IMR-90 (cell line): ENCODE data around the gene FAM227B. TPM values are rescaled to one million over a fixed set of nuclear protein-coding genes. Genes with fewer than 3 reads are reported as not detected.

Experiments
- ATAC-seq: fragments of 200-7000 bp; cut with Tn5 transposase; 2 replicates; pipeline ENCODE4 v1.9.1; 2020; ENCODE audit warnings: low read depth, mild to moderate bottlenecking, moderate library complexity
- BruUV-seq: library from RNA; stranded (reverse); fragments of 400-500 nt; replicated peaks from 2 replicates; lab custom pipeline; 2021; lab: Mats Ljungman, UMichigan
- CTCF ChIA-PET: fragments of 300-600 bp; formaldehyde crosslinking; extraction: SDS; loops from one replicate; lab custom pipeline; 2021; ENCODE audit warnings: antibody characterized with exemption; lab: Yijun Ruan, JAX
- POLR2A ChIA-PET: fragments of 300-600 bp; sonication (Branson Sonifier 250); formaldehyde crosslinking; loops from one replicate; lab custom pipeline; 2022; ENCODE audit warnings: antibody characterized with exemption; ENCODE audit not compliant: unreplicated experiment; lab: Charles Lee
- DNase-seq: peaks from one replicate; pipeline ENCODE4 v3.0.0; 2013
- H2AFZ ChIP-seq: replicated peaks from 2 replicates; pipeline ENCODE3; 2013; ENCODE audit warnings: low read length, mild to moderate bottlenecking; ENCODE audit not compliant: poor library complexity
- H2AK5ac ChIP-seq: 2 replicates; pipeline ENCODE4 v1.6.1; 2013; ENCODE audit warnings: low read depth, low read length, inconsistent platforms
- H2AK9ac ChIP-seq: replicated peaks from 2 replicates; pipeline ENCODE3; 2013; ENCODE audit warnings: mild to moderate bottlenecking, low read depth, low read length, moderate library complexity; ENCODE audit not compliant: poor library complexity
- H2BK120ac ChIP-seq: 2 replicates; pipeline ENCODE4 v1.6.1; 2013; ENCODE audit warnings: low read depth, low read length, inconsistent platforms
- H2BK15ac ChIP-seq: 3 replicates; pipeline ENCODE4 v1.6.1; 2013; ENCODE audit warnings: low read depth, low read length, inconsistent platforms
- H2BK20ac ChIP-seq: 2 replicates; pipeline ENCODE4 v1.6.1; 2013; ENCODE audit warnings: low read depth, mild to moderate bottlenecking, inconsistent platforms, low read length, moderate library complexity
- H2BK5ac ChIP-seq: 2 replicates; pipeline ENCODE4 v1.6.1; 2013; ENCODE audit warnings: mild to moderate bottlenecking, low read depth, low read length, inconsistent platforms; ENCODE audit not compliant: poor library complexity, severe bottlenecking
- H3K14ac ChIP-seq: replicated peaks from 2 replicates; pipeline ENCODE4 v1.6.1; 2013; ENCODE audit warnings: low read depth, low read length, inconsistent platforms
- H3K18ac ChIP-seq: 2 replicates; pipeline ENCODE4 v1.6.1; 2013; ENCODE audit warnings: low read depth, low read length, control low read depth
- H3K23ac ChIP-seq: 2 replicates; pipeline ENCODE4 v1.6.1; 2013; ENCODE audit warnings: low read depth, low read length, inconsistent platforms
- H3K27ac ChIP-seq: 2 replicates; pipeline ENCODE4 v1.5.1; 2013; ENCODE audit warnings: mild to moderate bottlenecking, control low read depth, low read length; ENCODE audit not compliant: insufficient read depth
- H3K27me3 ChIP-seq: 2 replicates; pipeline ENCODE4 v1.6.1; 2013; ENCODE audit warnings: low read length; ENCODE audit not compliant: control insufficient read depth, insufficient read depth
- H3K36me3 ChIP-seq: 2 replicates; pipeline ENCODE4 v1.6.1; 2013; ENCODE audit warnings: low read length, mixed read lengths; ENCODE audit not compliant: control insufficient read depth, insufficient read depth
- H3K4ac ChIP-seq: 2 replicates; pipeline ENCODE4 v1.6.1; 2013; ENCODE audit warnings: low read depth, low read length, inconsistent platforms
- H3K4me1 ChIP-seq: 2 replicates; pipeline ENCODE4 v1.6.1; 2013; ENCODE audit warnings: low read length, mixed read lengths; ENCODE audit not compliant: control insufficient read depth, insufficient read depth
- H3K4me2 ChIP-seq: 2 replicates; pipeline ENCODE4 v1.6.1; 2013; ENCODE audit warnings: low read depth, mild to moderate bottlenecking, control low read depth, low read length, moderate library complexity
- H3K4me3 ChIP-seq: 2 replicates; pipeline ENCODE4 v1.5.1; 2013; ENCODE audit warnings: low read depth, mild to moderate bottlenecking, control low read depth, low read length, moderate library complexity; ENCODE audit not compliant: insufficient read depth
- H3K56ac ChIP-seq: 2 replicates; pipeline ENCODE4 v1.6.1; 2013; ENCODE audit warnings: low read length, inconsistent platforms; ENCODE audit not compliant: insufficient read depth; ENCODE audit errors: extremely low read depth
- H3K79me1 ChIP-seq, 2 experiments: 2 replicates each; pipeline ENCODE4 v1.6.1; 2013; ENCODE audit warnings: low read length in 2 of 2, inconsistent platforms in 1 of 2, low read depth in 1 of 2
- H3K9ac ChIP-seq: 2 replicates; pipeline ENCODE4 v1.6.1; 2013; ENCODE audit warnings: low read depth, low read length, control low read depth
- H3K9me1 ChIP-seq: 2 replicates; pipeline ENCODE4 v1.6.1; 2013; ENCODE audit warnings: low read length, inconsistent platforms; ENCODE audit not compliant: insufficient read depth
- H3K9me3 ChIP-seq: 2 replicates; pipeline ENCODE4 v1.6.1; 2013; ENCODE audit warnings: low read length; ENCODE audit not compliant: control insufficient read depth, insufficient read depth
- H4K20me1 ChIP-seq: 2 replicates; pipeline ENCODE4 v1.6.1; 2013; ENCODE audit warnings: low read length, inconsistent platforms; ENCODE audit not compliant: insufficient read depth
- H4K5ac ChIP-seq: 2 replicates; pipeline ENCODE4 v1.6.1; 2013; ENCODE audit warnings: mild to moderate bottlenecking, low read depth, low read length, control low read depth
- H4K8ac ChIP-seq, 2 experiments: 2 replicates each; pipeline ENCODE4 v1.6.1; 2013; ENCODE audit warnings: low read depth in 2 of 2, low read length in 2 of 2, control low read depth in 1 of 2, inconsistent platforms in 1 of 2
- H4K91ac ChIP-seq: 2 replicates; pipeline ENCODE4 v1.6.1; 2013; ENCODE audit warnings: low read depth, low read length, inconsistent platforms; ENCODE audit not compliant: insufficient read depth
- CHD1 ChIP-seq: IDR thresholded peaks from 2 replicates; pipeline ENCODE4 v1.6.1; 2012; ENCODE audit warnings: low read depth, low read length, improper control_type of control experiment
- MXI1 ChIP-seq: IDR thresholded peaks from 2 replicates; pipeline ENCODE4 v1.6.1; 2012; ENCODE audit warnings: low read depth, mild to moderate bottlenecking, low read length, moderate library complexity, borderline replicate concordance
- NFE2L2 ChIP-seq: fragments of 150-350 bp; IDR thresholded peaks from 2 replicates; pipeline ENCODE4 v1.6.1; 2016; ENCODE audit warnings: low read depth, mild to moderate bottlenecking, low read length
- RAD21 ChIP-seq: IDR thresholded peaks from 2 replicates; pipeline ENCODE4 v1.6.1; 2012; ENCODE audit warnings: low read length, improper control_type of control experiment
- WGBS, 2 experiments: methylation state at CpG; one replicate each; pipeline versions ENCODE4 v1.1.5 to v1.1.7; 2013; ENCODE audit warnings: missing lambda C conversion rate in 2 of 2; ENCODE audit not compliant: insufficient read length in 1 of 2; ENCODE audit errors: extremely low coverage in 2 of 2; 5-methylcytosine and 5-hydroxymethylcytosine counted together
- dilution Hi-C: fragments of 300-500 bp; cut with HindIII; formaldehyde crosslinking; loops from one replicate; pipeline ENCODE4 v1.14.3; 2018; ENCODE audit warnings: low sequenced_read_pairs; ENCODE audit not compliant: unreplicated experiment
- in situ Hi-C: fragments of 300-500 bp; cut with MboI; formaldehyde crosslinking; loops from 3 replicates; pipeline ENCODE4 v1.14.3; 2019; ENCODE audit warnings: low sequenced_read_pairs, inconsistent platforms, mixed read lengths
- intact Hi-C: fragments of 100-400 bp; cut with micrococcal nuclease; formaldehyde crosslinking; loops from 2 replicates; pipeline ENCODE4 v1.10.0; 2022
- polyA plus RNA-seq, 3 experiments: library from polyadenylated mRNA; depleted of rRNA; stranded (reverse); fragments of >200 nt; gene quantifications; 2 replicates each; pipeline ENCODE4 v1.2.3, GENCODE V29; 2012; ENCODE audit warnings: low replicate concordance in 1 of 3
- total RNA-seq: library from RNA; depleted of rRNA; stranded (reverse); fragments of >200 nt; gene quantifications from 2 replicates; pipeline ENCODE4 v1.2.3, GENCODE V29; 2012
- TF ChIP-seq, protein P1 (sequence below): fragments of 150-350 bp; IDR thresholded peaks from 2 replicates; pipeline ENCODE4 v1.6.1; 2016; ENCODE audit warnings: low read depth, mild to moderate bottlenecking, low read length, moderate library complexity, borderline replicate concordance

Gene FAM227B
- total and polyA plus RNA-seq, 2 of the 4 experiments (the other 2 are of a cell fraction) = 1.8 to 3.0 TPM

DNA sequence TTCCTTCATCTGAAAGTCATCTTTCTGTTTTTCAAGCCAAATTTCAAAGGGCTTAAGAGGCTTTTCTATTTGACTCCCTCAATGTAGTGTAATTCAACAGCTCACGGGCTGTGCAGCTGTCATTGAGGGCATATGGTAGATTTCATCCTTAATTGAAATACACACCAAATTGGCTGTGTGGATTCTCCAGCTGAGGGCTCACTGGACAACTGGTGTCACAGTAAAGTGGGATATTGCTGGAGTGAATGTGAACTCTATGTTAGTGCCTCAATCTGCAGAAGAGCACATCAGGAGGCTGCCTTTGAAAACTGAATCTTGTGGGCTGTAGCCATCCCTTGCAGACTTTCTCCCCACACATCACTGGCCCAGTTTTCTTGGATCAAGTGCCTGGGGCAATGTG, 330.4 kb downstream of the FAM227B start:
- whole genome bisulfite sequencing, 2 experiments = no CpG with 5 or more reads among the region's 1 CpG
- Histone ChIP-seq H3K4me1 (no peaks in the 10 kb centered on the region), H4K91ac (no peak overlapping the region), H3K27me3 (no peaks in the 10 kb centered on the region), H3K9ac (no peak overlapping the region), H2AK5ac (no peak overlapping the region), H4K20me1 (no peaks in the 10 kb centered on the region), H3K4me2 (no peak overlapping the region), H3K18ac (peak overlapping the region; percentile 47; the same call in 1 of the 2 replicates), H4K5ac (peak overlapping the region; percentile 57; the same call in 1 of the 2 replicates), H2AK9ac (no peak overlapping the region), H2BK120ac (no peak overlapping the region), H2BK5ac (no peak overlapping the region), H2BK15ac (no peak overlapping the region; the same call in 2 of the 3 replicates), H3K23ac (no peak overlapping the region), H3K56ac (no peak overlapping the region), H3K27ac (no peak overlapping the region), H3K4ac (no peak overlapping the region), H2BK20ac (peak overlapping the region; percentile 12; the same call in 1 of the 2 replicates), H3K79me1 (peaks cover 0 to 7% of the 10 kb centered on the region in 2 experiments; a peak in 2 of 4 replicates), H2AFZ (no peak overlapping the region), H3K9me3 (no peaks in the 10 kb centered on the region), H3K36me3 (peaks cover 4% of the 10 kb centered on the region), H4K8ac (no peak overlapping the region), H3K9me1 (peaks cover 2% of the 10 kb centered on the region; the same call in 1 of the 2 replicates), H3K4me3 (no peak overlapping the region), H3K14ac (no peak overlapping the region; the same call in 1 of the 2 replicates)
- intact Hi-C loops = no loop called here
- ATAC-seq (no peak), DNase-seq (no peak)
- dilution Hi-C loops = no loop called here
- POLR2A ChIA-PET = no interaction called here
- CTCF ChIA-PET = no interaction called here
- in situ Hi-C loops = no loop called here
- BruUV-seq = no TSS peak
- TF ChIP-seq, protein P1, sequence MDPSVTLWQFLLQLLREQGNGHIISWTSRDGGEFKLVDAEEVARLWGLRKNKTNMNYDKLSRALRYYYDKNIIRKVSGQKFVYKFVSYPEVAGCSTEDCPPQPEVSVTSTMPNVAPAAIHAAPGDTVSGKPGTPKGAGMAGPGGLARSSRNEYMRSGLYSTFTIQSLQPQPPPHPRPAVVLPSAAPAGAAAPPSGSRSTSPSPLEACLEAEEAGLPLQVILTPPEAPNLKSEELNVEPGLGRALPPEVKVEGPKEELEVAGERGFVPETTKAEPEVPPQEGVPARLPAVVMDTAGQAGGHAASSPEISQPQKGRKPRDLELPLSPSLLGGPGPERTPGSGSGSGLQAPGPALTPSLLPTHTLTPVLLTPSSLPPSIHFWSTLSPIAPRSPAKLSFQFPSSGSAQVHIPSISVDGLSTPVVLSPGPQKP = no peak
- no peak for TF ChIP-seq RAD21
- no peak for TF ChIP-seq NFE2L2
- TF ChIP-seq MXI1 = no peak
- TF ChIP-seq CHD1 = no peak
